Naive thymus-derived CD8-positive, alpha-beta T cell (primary cell): ENCODE data around the gene BCAP31. TPM values are rescaled to one million over a fixed set of nuclear protein-coding genes. Genes with fewer than 3 reads are reported as not detected.
A peak's percentile ranks its signal among the peaks of the same experiment; 100 is the strongest.
"Not testable (repeated sequence)": the region's sequence is repeated elsewhere in the genome, so short reads cannot be mapped to it uniquely, and the experiment has no call there.

Source experiments
- ATAC-seq, 2 donors: fragments of 150-1000 bp; cut with Tn5 transposase in 1 of 2; sonication (Bioruptor Pico), chemical (Tn5 transposase) in 1 of 2; 1 replicate in 1 of 2; 2 replicates in 1 of 2; pipeline ENCODE4 v1.10.0; 2021; ENCODE audit warnings: mild to moderate bottlenecking in 2 of 2, moderate library complexity in 2 of 2
- POLR2A ChIA-PET: fragments of 350-600 bp; sonication (Branson Sonifier 250); formaldehyde crosslinking; loops from one replicate; lab custom pipeline; 2021; ENCODE audit warnings: antibody characterized with exemption; lab: Charles Lee
- DNase-seq, 10 donors: peaks; one replicate each; pipeline versions ENCODE4 v3.0.0 to v3.0.0-alpha.2; 2020 to 2022
- H3K27ac Mint-ChIP-seq, 10 donors: one replicate each; pipeline ENCODE4 v1.8.0; 2020 to 2022; ENCODE audit warnings: mild to moderate bottlenecking in 10 of 10, mixed read lengths in 10 of 10, moderate library complexity in 4 of 10, inconsistent platforms in 1 of 10
- H3K27me3 Mint-ChIP-seq, 5 donors: one replicate each; pipeline ENCODE4 v1.8.0; 2021 to 2022; ENCODE audit warnings: mixed read lengths in 5 of 5
- H3K36me3 Mint-ChIP-seq, 3 donors: one replicate each; pipeline ENCODE4 v1.8.0; 2020 to 2022; ENCODE audit warnings: mixed read lengths in 3 of 3, mild to moderate bottlenecking in 2 of 3, inconsistent platforms in 1 of 3
- H3K4me1 Mint-ChIP-seq, 4 donors: one replicate each; pipeline ENCODE4 v1.8.0; 2021 to 2022; ENCODE audit warnings: mixed read lengths in 4 of 4
- H3K4me3 Mint-ChIP-seq, 10 donors: one replicate each; pipeline ENCODE4 v1.8.0; 2020 to 2022; ENCODE audit warnings: mild to moderate bottlenecking in 10 of 10, mixed read lengths in 10 of 10, moderate library complexity in 6 of 10, inconsistent platforms in 1 of 10
- H3K9me3 Mint-ChIP-seq, 9 donors: one replicate each; pipeline ENCODE4 v1.8.0; 2020 to 2022; ENCODE audit warnings: mixed read lengths in 9 of 9, mild to moderate bottlenecking in 3 of 9, inconsistent platforms in 1 of 9, moderate library complexity in 1 of 9
- polyA plus RNA-seq, 3 donors: library from polyadenylated mRNA; unstranded; fragments of 300-500 nt; fragmentation: Illumina TruSeq; gene quantifications; one replicate each; pipeline ENCODE4 v1.2.3, GENCODE V29; 2021
- total RNA-seq, 8 experiments: library from RNA in 2 of 8; stranded (reverse) in 2 of 8; gene quantifications; one replicate each; pipeline ENCODE4 v1.2.3 and lab custom pipeline; 2021 to 2026

The BCAP31 gene
- total and polyA plus RNA-seq, 5 experiments from 2014 or later: 108 to 328 (median 298) TPM

DNA sequence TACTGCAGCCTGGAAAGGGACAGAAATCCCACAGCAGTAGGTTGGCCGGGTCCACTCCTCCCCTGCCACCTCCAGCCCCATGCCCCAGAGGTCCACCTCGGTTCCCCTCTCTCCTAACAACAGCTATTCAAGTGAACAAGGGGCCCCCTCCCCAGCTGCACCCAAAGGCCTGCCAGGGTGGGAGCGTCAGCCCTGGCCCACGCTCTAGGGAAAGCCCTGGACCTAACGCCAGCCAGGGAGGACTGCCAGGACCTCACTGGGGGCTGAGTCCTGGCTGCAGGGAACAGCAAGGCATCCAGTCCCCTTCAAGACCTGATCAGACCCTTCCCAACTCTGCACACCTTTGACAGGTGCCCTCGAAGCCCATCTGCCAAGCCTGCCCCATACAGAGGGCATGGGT lies 23.2 kb downstream of the BCAP31 start:
- Mint-ChIP-seq H3K36me3 (peaks cover 0 to 43% (median 0%) of the 10 kb centered on the region in 3 donors), H3K9me3 (no peaks in the 10 kb centered on the region), H3K4me3 (no peak overlapping the region), H3K27me3 (no peaks in the 10 kb centered on the region), H3K27ac (no peak overlapping the region), H3K4me1 (no peaks in the 10 kb centered on the region)
- POLR2A ChIA-PET: no interaction called here
- ATAC-seq (no peak), DNase-seq (no peak)

GRCh38 chrX:153700376-153700945 lies 23.7 kb downstream of the BCAP31 start:
- H3K27me3 Mint-ChIP-seq: no peaks in the 10 kb centered on the region
- no peak overlapping the region for H3K4me3 Mint-ChIP-seq
- no peaks in the 10 kb centered on the region for H3K4me1 Mint-ChIP-seq
- no peak for DNase-seq
- POLR2A ChIA-PET: no interaction called here
- peaks cover 0 to 47% (median 0%) of the 10 kb centered on the region in 3 donors for H3K36me3 Mint-ChIP-seq
- H3K27ac Mint-ChIP-seq: peak overlapping the region in 1 of 10 donors; percentile 60
- no peaks in the 10 kb centered on the region for H3K9me3 Mint-ChIP-seq
- ATAC-seq: no peak

DNA sequence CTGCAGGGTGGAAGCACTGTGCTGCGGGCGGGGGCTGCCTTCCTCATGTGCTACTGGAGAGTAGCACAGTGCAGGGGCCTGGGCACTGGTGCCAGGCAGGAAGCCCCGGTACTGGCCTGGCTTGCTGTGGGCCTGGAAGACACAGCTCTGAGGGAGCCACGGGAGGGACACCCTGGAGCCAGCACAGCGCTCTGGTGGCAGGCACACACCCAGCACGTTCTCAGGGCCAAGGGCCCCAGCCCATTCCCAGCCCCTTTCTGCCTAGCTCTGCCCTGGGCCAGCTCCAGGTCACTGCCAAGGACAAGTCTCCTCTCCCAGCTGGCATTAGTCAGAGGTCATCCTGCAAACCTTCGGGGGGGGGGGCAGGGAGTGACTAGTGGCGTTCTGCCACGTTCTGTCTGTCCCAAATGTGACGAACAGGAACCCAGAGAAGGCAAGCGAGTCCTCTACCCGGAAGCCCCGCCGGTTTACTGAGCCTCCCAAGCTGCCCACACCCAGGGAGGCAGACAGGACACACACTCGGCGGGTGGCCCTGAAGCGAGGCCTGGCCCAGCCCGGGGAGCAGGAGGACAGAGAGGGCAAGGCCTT lies 24.3 kb downstream of the BCAP31 start:
- DNase-seq, POLR2A ChIA-PET, H3K9me3 Mint-ChIP-seq, ATAC-seq, H3K27me3 Mint-ChIP-seq, H3K27ac Mint-ChIP-seq, H3K4me3 Mint-ChIP-seq, H3K4me1 Mint-ChIP-seq: not testable (repeated sequence)
- peaks cover 0 to 47% (median 0%) of the 10 kb centered on the region in 3 donors for H3K36me3 Mint-ChIP-seq

GRCh38 chrX:153699210-153699783 lies 24.9 kb downstream of the BCAP31 start:
- ATAC-seq, H3K27me3 Mint-ChIP-seq, H3K27ac Mint-ChIP-seq, DNase-seq, H3K9me3 Mint-ChIP-seq, H3K4me3 Mint-ChIP-seq, POLR2A ChIA-PET, H3K4me1 Mint-ChIP-seq: not testable (repeated sequence)
- H3K36me3 Mint-ChIP-seq: peaks cover 0 to 42% (median 0%) of the 10 kb centered on the region in 3 donors

- Mint-ChIP-seq H3K27me3 (no peaks in the 10 kb centered on the region), H3K36me3 (peaks cover 0 to 36% (median 0%) of the 10 kb centered on the region in 3 donors), H3K4me3 (no peak overlapping the region), H3K27ac (peak overlapping the region in 6 of 10 donors; percentile 8 to 86 (median 34)), H3K9me3 (no peaks in the 10 kb centered on the region), H3K4me1 (no peaks in the 10 kb centered on the region)
- POLR2A ChIA-PET: no interaction called here
- no peak for DNase-seq
- no peak for ATAC-seq
Observed at GRCh38 chrX:153697924-153698865, 26.0 kb downstream of the BCAP31 start.

DNA sequence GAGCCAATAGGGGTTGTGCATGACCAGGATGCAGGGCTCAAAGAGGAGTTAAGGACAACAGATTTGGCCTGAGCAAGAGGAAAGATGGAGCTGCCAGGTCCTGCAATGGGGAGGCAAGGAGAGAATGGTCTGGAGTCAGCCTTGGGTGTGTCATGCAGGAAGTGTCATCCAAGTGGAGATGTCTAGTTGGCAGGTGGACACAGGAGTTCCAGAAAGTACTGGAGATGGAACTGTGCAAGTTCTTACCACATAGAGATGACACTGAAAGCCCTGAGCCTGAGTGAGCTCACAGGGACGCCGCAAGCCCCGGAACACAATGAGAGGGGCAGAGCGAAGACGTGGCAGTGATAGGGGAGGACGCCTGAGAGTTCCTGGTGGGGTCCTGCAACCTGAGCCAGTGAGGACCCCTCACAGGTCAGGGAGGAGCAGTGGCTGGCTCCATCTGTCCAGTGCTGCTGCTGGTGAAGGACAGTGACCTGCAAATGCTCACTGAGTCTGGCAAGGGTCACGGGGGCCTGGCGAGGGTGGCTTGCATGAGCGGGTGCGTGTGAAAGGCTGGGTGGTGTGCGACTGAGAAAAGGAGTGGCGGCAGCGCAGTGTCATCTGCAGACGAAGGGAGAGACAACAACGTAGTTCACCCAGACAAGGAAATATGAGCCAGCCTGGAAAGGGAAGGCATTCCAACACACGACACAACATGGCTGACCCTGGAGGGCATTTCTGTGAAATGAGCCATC lies 27.0 kb downstream of the BCAP31 start:
- DNase-seq, H3K4me1 Mint-ChIP-seq, H3K27me3 Mint-ChIP-seq, H3K4me3 Mint-ChIP-seq, POLR2A ChIA-PET, ATAC-seq, H3K9me3 Mint-ChIP-seq: not testable (repeated sequence)
- H3K36me3 Mint-ChIP-seq: peaks cover 0 to 32% (median 0%) of the 10 kb centered on the region in 3 donors
- peak overlapping the region in 2 of 10 donors; percentile 22 to 68 for H3K27ac Mint-ChIP-seq

GRCh38 chrX:153696538-153696937 lies 27.6 kb downstream of the BCAP31 start:
- DNase-seq, POLR2A ChIA-PET, H3K4me1 Mint-ChIP-seq, H3K27me3 Mint-ChIP-seq, H3K4me3 Mint-ChIP-seq, H3K9me3 Mint-ChIP-seq, ATAC-seq: not testable (repeated sequence)
- Mint-ChIP-seq H3K36me3 (peaks cover 0 to 32% (median 0%) of the 10 kb centered on the region in 3 donors), H3K27ac (peak overlapping the region in 1 of 10 donors; percentile 68)

- Mint-ChIP-seq H3K27me3 (no peaks in the 10 kb centered on the region), H3K4me1 (no peaks in the 10 kb centered on the region), H3K27ac (peak overlapping the region in 1 of 10 donors; percentile 36), H3K4me3 (no peak overlapping the region), H3K36me3 (peaks cover 0 to 32% (median 0%) of the 10 kb centered on the region in 3 donors), H3K9me3 (no peaks in the 10 kb centered on the region)
- DNase-seq (no peak), ATAC-seq (no peak)
- POLR2A ChIA-PET: no interaction called here
Observed at GRCh38 chrX:153696100-153696499, 28.1 kb downstream of the BCAP31 start.

DNA sequence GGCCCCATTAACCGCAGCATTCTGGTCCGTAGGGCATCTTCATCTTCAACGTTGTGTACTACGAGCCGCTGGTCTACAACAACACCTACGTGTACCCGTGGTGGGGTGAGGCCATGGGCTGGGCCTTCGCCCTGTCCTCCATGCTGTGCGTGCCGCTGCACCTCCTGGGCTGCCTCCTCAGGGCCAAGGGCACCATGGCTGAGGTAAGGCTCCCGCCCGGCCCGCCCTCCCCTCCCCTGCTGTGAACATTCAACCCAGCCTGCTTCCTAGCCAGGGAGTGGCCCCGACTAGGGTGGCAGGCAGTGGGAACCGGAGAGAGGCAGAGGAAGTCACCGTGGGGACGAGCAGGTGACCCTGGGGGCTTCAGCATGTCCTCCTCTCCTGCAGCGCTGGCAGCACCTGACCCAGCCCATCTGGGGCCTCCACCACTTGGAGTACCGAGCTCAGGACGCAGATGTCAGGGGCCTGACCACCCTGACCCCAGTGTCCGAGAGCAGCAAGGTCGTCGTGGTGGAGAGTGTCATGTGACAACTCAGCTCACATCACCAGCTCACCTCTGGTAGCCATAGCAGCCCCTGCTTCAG lies 29.4 kb downstream of the BCAP31 start:
- no peak overlapping the region for H3K4me3 Mint-ChIP-seq

GRCh38 chrX:153694256-153694655 lies 29.9 kb downstream of the BCAP31 start:
- H3K36me3 Mint-ChIP-seq: peaks cover 0 to 28% (median 0%) of the 10 kb centered on the region in 3 donors
- H3K4me1 Mint-ChIP-seq, H3K27ac Mint-ChIP-seq, ATAC-seq, H3K9me3 Mint-ChIP-seq, POLR2A ChIA-PET, H3K27me3 Mint-ChIP-seq, H3K4me3 Mint-ChIP-seq, DNase-seq: not testable (repeated sequence)

More for the DNA sequence above, 29.4 kb downstream of the BCAP31 start:
- H3K27ac Mint-ChIP-seq: peak overlapping the region in 1 of 10 donors; percentile 34
- no peaks in the 10 kb centered on the region for H3K9me3 Mint-ChIP-seq
- H3K36me3 Mint-ChIP-seq: peaks cover 0 to 28% (median 0%) of the 10 kb centered on the region in 3 donors
- H3K27me3 Mint-ChIP-seq: peaks cover 0 to 3% (median 0%) of the 10 kb centered on the region in 5 donors
- POLR2A ChIA-PET: no interaction called here
- DNase-seq: no peak
- ATAC-seq: no peak
- H3K4me1 Mint-ChIP-seq: no peaks in the 10 kb centered on the region

GRCh38 chrX:153693216-153694086 lies 30.7 kb downstream of the BCAP31 start:
- H3K4me1 Mint-ChIP-seq: no peaks in the 10 kb centered on the region
- POLR2A ChIA-PET: no interaction called here
- H3K4me3 Mint-ChIP-seq: no peak overlapping the region
- no peaks in the 10 kb centered on the region for H3K9me3 Mint-ChIP-seq
- no peak overlapping the region for H3K27ac Mint-ChIP-seq
- ATAC-seq: no peak
- DNase-seq: no peak
- peaks cover 0 to 23% (median 0%) of the 10 kb centered on the region in 3 donors for H3K36me3 Mint-ChIP-seq
- peaks cover 0 to 3% (median 0%) of the 10 kb centered on the region in 5 donors for H3K27me3 Mint-ChIP-seq
